SJSA1 (cell line): ENCODE results near the gene SMIM35. TPM values are rescaled to one million over a fixed set of nuclear protein-coding genes. Genes with fewer than 3 reads are reported as not detected.
"Not testable (repeated sequence)": the region's sequence is repeated elsewhere in the genome, so short reads cannot be mapped to it uniquely, and the experiment has no call there.

Experiments used
- DNase-seq, 2 experiments: peaks; one replicate each; pipeline ENCODE4 v3.0.0-alpha.2; 2015 to 2020; ENCODE audit warnings: low spot score in 2 of 2, low read depth in 1 of 2
- H3K27ac ChIP-seq: fragments of 250-450 bp; sonication (Bioruptor Pico); 2 replicates; pipeline ENCODE4 v1.5.1; 2020; ENCODE audit warnings: mild to moderate bottlenecking, moderate library complexity
- H3K27me3 ChIP-seq: fragments of 250-450 bp; sonication (Bioruptor Pico); replicated peaks from 2 replicates; pipeline ENCODE4 v1.5.1; 2020; ENCODE audit warnings: mild to moderate bottlenecking, moderate library complexity
- H3K36me3 ChIP-seq: fragments of 250-450 bp; sonication (Bioruptor Pico); 2 replicates; pipeline ENCODE4 v1.5.1; 2020; ENCODE audit warnings: mild to moderate bottlenecking
- H3K4me1 ChIP-seq: fragments of 250-450 bp; sonication (Bioruptor Pico); replicated peaks from 2 replicates; pipeline ENCODE4 v1.6.1; 2021; ENCODE audit warnings: mild to moderate bottlenecking
- H3K4me3 ChIP-seq: fragments of 250-450 bp; sonication (Bioruptor Pico); 2 replicates; pipeline ENCODE4 v1.5.1; 2020; ENCODE audit warnings: mild to moderate bottlenecking
- H3K9me3 ChIP-seq: fragments of 250-450 bp; sonication (Bioruptor Pico); replicated peaks from 2 replicates; pipeline ENCODE4 v1.5.1; 2020; ENCODE audit warnings: mild to moderate bottlenecking
- total RNA-seq: library from RNA; depleted of rRNA; stranded (reverse); fragments of >200 nt; shearing (Covaris generic); gene quantifications from 2 replicates; pipeline ENCODE4 v1.2.3, GENCODE V29; 2014

The SMIM35 gene
- total RNA-seq, 1 experiment from 2014 or later, result not detected

GRCh38 chr11:118007563-118008270 is 79.0 kb downstream of the SMIM35 start:
- H3K27ac ChIP-seq, H3K9me3 ChIP-seq: not testable (repeated sequence)

GRCh38 chr11:118007040-118007439 is 79.7 kb downstream of the SMIM35 start:
- H3K36me3 ChIP-seq, result no peaks in the 10 kb centered on the region
- no peaks in the 10 kb centered on the region for H3K27me3 ChIP-seq
- H3K4me3 ChIP-seq, result no peak overlapping the region
- H3K27ac ChIP-seq, result no peak overlapping the region
- no peak for DNase-seq
- no peaks in the 10 kb centered on the region for H3K4me1 ChIP-seq
- no peaks in the 10 kb centered on the region for H3K9me3 ChIP-seq

More at GRCh38 chr11:118007563-118008270, 79.0 kb downstream of the SMIM35 start:
- H3K4me3 ChIP-seq, DNase-seq, H3K36me3 ChIP-seq, H3K27me3 ChIP-seq, H3K4me1 ChIP-seq: not testable (repeated sequence)

DNA sequence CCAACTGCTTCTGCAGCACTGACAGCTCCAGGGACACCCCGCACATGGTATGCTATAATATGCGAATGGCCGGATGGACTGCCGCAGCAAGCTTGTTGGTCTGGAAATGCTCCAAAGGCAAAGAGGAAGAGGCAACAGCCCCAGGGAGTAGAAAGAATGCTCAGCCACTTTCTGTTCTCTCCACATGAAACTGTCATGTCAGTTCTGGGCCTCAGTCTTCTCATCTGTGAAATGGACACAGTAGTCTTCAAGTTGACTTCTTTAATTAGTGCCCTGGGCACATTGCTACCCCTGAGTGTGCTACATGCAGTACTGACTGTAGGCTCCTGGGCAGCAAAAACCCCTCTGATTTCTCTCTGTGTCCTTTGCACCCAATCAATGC is 80.6 kb downstream of the SMIM35 start:
- DNase-seq, result no peak

DNA sequence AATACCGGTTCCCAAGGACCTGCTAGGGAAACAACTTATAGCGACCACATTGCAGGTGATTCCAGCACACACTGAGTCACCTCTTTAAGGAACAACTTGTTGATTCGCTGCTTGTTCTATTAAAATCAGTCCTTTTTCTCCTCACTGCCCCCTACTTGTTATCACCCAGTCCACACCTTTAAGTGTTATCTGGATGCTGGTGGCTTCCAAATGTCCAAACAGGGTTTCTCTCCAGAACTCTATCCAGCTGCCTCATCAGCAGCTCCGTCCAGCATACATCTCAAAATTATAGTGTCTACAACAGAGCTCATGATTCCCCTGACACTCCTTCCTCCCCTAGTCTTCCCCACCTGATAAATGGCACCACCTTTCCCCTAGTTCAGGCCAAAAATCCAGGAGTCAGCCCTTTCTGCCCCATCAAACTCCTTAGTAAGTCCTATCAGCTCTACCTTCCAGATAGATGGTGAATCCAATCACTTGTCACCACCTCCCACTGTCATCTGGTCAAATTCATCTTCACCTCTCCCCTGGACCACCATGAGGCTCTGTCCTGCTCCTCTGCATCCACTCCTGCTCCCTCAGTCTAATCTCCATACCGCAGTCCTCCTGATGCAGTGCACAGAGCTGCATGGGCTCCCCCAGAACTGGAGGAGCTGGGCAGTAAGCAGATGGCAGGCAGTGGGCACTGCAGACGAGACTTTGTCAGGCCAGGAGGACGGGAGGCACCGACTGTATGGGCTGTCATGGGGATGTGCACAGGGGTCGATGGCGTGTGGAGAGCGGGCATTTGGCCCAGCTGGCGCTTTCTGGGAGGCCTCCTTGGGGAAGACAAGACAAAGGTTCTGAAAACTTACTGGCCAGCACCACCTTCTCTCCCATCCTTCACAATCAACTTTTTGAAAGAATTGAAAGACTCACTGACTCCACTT is 81.3 kb downstream of the SMIM35 start:
- Histone ChIP-seq H3K9me3 (no peaks in the 10 kb centered on the region), H3K4me1 (no peaks in the 10 kb centered on the region), H3K36me3 (no peaks in the 10 kb centered on the region), H3K27ac (no peak overlapping the region), H3K27me3 (no peaks in the 10 kb centered on the region), H3K4me3 (no peak overlapping the region)
- no peak for DNase-seq

More for the DNA sequence above, 80.6 kb downstream of the SMIM35 start:
- Histone ChIP-seq H3K4me3 (no peak overlapping the region), H3K27me3 (no peaks in the 10 kb centered on the region), H3K27ac (no peak overlapping the region), H3K36me3 (no peaks in the 10 kb centered on the region), H3K4me1 (no peaks in the 10 kb centered on the region), H3K9me3 (no peaks in the 10 kb centered on the region)

GRCh38 chr11:118004543-118005223 is 82.1 kb downstream of the SMIM35 start:
- H3K9me3 ChIP-seq, result no peaks in the 10 kb centered on the region
- no peak for DNase-seq
- no peak overlapping the region for H3K4me3 ChIP-seq
- H3K27me3 ChIP-seq, result no peaks in the 10 kb centered on the region
- no peaks in the 10 kb centered on the region for H3K4me1 ChIP-seq
- no peaks in the 10 kb centered on the region for H3K36me3 ChIP-seq
- H3K27ac ChIP-seq, result no peak overlapping the region

DNA sequence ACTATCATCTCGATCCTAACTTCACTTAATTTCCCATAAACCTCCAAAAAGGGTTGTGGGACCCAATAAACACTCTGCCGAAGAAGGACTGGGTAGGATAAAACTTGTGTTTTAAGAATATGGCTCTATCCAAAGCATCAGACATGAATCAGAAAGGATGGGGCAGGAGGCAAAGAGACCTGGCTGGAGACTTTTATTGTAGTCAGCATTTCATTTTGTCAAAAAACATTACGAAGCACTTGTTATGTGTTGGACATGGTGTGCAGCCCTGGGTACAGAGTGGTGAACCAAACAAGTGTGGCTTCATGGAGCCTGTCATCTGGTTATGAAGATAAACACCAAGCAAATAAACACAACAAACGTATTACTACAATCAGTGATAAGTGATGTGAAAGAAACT is 83.3 kb downstream of the SMIM35 start:
- H3K27me3 ChIP-seq, result no peaks in the 10 kb centered on the region
- H3K4me1 ChIP-seq, result no peaks in the 10 kb centered on the region
- H3K9me3 ChIP-seq, result no peaks in the 10 kb centered on the region
- H3K27ac ChIP-seq, result no peak overlapping the region
- no peak for DNase-seq
- H3K36me3 ChIP-seq, result no peaks in the 10 kb centered on the region
- H3K4me3 ChIP-seq, result no peak overlapping the region

DNA sequence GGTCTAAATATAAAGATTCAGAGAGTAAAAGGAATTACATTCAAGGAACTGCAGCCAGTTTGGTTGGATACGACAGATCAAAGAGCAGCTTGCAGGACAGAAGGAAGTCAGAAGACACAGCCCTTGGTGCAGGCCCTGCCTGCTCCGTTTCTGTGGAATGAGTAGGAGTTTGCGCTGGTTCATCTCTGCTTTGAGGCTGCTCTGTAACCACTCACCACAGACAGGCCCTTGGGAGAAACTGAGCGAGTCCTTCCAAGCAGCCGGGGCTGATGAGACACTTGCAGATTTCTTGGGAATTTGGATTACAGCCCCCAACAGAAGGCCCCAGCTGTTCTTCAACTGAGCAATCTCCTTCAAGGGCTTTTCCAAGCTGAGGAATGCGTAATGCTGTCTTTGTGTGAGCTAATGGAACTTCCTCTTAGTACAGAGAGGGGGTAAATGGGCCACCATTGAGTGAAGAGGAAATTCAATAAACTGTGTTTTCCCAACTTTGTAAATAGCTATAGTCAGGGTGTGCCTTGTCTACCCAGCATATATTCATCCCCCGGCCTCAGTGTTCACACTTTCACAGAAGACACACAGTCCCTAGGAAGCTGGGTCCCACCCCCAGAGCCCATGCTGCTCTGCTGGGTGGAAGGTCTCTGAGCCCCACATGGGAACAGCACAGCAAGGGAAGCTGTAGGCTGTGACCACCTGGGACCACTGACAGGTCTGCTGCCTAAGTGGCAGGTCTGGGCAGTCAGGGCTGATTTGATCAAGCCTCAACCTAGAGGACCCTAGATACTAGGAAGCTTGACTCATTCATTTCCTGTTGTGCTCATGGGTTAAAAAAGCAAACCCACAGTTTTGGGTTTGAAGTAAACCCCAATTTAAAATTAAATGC is 84.0 kb downstream of the SMIM35 start:
- Histone ChIP-seq H3K27ac (no peak overlapping the region), H3K9me3 (no peaks in the 10 kb centered on the region), H3K4me1 (no peaks in the 10 kb centered on the region), H3K27me3 (no peaks in the 10 kb centered on the region), H3K4me3 (no peak overlapping the region), H3K36me3 (no peaks in the 10 kb centered on the region)
- DNase-seq, result no peak

DNA sequence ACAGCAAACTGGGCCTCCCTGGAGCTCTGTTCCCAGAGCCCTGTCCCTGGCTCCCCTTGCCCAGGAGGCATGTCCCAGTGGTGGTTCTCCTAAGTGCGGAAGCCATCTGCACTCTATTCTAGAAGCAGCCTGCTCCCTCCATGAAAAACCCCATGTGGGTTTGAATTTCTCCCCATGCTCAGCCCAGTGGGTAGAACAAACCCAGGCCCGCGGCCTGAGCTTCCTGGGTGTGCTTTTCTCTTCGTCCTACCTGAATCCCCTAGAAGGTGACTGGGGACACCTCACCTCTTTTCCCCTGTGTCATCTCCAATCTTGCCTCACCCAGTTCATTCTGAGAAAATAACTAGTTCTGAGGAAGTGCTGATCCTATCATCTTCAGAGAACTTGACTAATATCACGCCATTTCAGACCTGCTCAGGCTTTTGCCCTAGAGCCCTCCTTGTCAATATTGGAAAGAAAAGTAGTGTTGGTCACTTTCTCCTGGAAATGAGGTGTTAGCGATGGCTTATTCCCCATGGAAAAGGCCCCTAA is 84.7 kb downstream of the SMIM35 start:
- Histone ChIP-seq H3K36me3 (no peaks in the 10 kb centered on the region), H3K4me1 (no peaks in the 10 kb centered on the region)
- DNase-seq, result no peak

DNA sequence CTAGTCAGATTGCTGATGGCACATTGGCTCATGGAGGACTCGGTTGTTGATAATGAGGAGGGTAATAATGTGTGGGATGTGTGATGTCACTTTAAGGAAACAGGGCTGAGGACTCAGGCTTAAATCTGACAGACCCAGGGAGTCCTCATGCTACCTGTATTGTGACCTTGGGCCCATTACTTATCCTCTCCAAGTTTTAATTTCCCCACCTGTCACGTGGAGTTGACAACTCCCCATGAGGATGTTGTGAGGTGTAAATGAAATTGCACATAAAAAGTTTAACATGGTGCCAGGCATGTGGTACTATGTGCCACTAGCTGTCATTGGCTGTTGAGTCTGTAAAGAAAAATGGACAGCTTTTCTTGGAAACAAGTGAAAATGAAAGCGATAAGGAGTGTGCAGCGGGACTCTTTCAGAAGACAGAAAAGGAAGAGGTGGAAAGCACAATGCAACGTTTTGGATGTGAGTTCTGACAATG is 85.2 kb downstream of the SMIM35 start:
- Histone ChIP-seq H3K9me3 (no peaks in the 10 kb centered on the region), H3K4me1 (no peaks in the 10 kb centered on the region), H3K36me3 (no peaks in the 10 kb centered on the region), H3K4me3 (no peak overlapping the region), H3K27ac (no peak overlapping the region), H3K27me3 (no peaks in the 10 kb centered on the region)
- DNase-seq, result no peak

More for the DNA sequence above, 84.7 kb downstream of the SMIM35 start:
- no peak overlapping the region for H3K27ac ChIP-seq
- no peaks in the 10 kb centered on the region for H3K27me3 ChIP-seq
- no peak overlapping the region for H3K4me3 ChIP-seq
- H3K9me3 ChIP-seq, result no peaks in the 10 kb centered on the region

DNA sequence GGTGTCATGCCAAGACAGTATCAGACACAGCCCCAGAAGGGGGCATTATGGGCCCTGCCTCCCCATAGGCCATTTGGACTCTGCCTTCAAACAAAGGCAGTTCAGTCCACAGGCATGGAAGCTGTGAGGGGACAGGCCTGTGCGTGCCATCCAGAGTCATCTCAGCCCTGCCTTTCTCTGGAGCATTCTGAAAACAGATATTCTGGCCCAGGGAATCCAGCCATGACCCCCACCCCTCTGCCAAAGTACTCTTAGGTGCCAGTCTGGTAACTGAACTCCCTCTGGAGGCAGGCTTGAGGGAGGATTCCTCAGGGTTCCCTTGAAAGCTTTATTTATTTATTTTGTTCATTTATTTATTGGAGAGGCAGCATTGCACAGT is 85.9 kb downstream of the SMIM35 start:
- no peaks in the 10 kb centered on the region for H3K4me1 ChIP-seq
- H3K27ac ChIP-seq, result no peak overlapping the region
- no peaks in the 10 kb centered on the region for H3K36me3 ChIP-seq
- H3K9me3 ChIP-seq, result no peaks in the 10 kb centered on the region
- DNase-seq, result no peak
- H3K4me3 ChIP-seq, result no peak overlapping the region
- no peaks in the 10 kb centered on the region for H3K27me3 ChIP-seq

GRCh38 chr11:118000067-118000849 is 86.5 kb downstream of the SMIM35 start:
- Histone ChIP-seq H3K27me3 (no peaks in the 10 kb centered on the region), H3K9me3 (no peaks in the 10 kb centered on the region), H3K4me3 (no peak overlapping the region), H3K4me1 (no peaks in the 10 kb centered on the region), H3K36me3 (no peaks in the 10 kb centered on the region), H3K27ac (no peak overlapping the region)
- no peak for DNase-seq

- no peaks in the 10 kb centered on the region for H3K27me3 ChIP-seq
- no peak for DNase-seq
- no peak overlapping the region for H3K4me3 ChIP-seq
- no peaks in the 10 kb centered on the region for H3K36me3 ChIP-seq
- no peaks in the 10 kb centered on the region for H3K4me1 ChIP-seq
- no peaks in the 10 kb centered on the region for H3K9me3 ChIP-seq
- H3K27ac ChIP-seq, result no peak overlapping the region
Observed at GRCh38 chr11:117999354-117999993, 87.3 kb downstream of the SMIM35 start.
